GM12873 (cell line): Measurements from ENCODE around the gene PIR.

ENCODE experiments used
- TF ChIP-seq, protein P1 (sequence below): IDR thresholded peaks from 2 replicates; pipeline ENCODE4 v1.5.1; 2012; ENCODE audit warnings: low read depth, mild to moderate bottlenecking, moderate library complexity, low read length, control low read depth; ENCODE audit not compliant: insufficient read depth; ENCODE audit errors: missing control alignments

The PIR gene

DNA sequence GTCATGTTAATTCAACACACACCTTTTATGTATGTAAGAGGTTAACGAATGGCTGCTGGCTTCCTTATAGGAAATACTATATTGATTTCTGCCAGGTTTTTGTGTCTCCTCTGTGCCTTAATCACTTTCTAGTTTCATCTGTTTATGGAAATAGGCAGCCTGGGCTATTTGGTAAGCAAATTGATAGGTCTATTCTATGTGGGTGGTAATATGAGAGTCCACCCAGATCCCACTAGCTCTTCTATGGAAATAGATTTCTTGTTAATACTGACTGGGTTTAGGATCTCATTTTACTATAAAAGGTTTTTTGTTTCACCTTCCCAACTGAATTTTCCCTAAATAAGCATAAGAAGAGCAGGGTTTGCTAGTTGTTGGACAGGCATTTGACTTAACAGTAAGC lies 11.5 kb upstream of the PIR start:
- TF ChIP-seq, protein P1, sequence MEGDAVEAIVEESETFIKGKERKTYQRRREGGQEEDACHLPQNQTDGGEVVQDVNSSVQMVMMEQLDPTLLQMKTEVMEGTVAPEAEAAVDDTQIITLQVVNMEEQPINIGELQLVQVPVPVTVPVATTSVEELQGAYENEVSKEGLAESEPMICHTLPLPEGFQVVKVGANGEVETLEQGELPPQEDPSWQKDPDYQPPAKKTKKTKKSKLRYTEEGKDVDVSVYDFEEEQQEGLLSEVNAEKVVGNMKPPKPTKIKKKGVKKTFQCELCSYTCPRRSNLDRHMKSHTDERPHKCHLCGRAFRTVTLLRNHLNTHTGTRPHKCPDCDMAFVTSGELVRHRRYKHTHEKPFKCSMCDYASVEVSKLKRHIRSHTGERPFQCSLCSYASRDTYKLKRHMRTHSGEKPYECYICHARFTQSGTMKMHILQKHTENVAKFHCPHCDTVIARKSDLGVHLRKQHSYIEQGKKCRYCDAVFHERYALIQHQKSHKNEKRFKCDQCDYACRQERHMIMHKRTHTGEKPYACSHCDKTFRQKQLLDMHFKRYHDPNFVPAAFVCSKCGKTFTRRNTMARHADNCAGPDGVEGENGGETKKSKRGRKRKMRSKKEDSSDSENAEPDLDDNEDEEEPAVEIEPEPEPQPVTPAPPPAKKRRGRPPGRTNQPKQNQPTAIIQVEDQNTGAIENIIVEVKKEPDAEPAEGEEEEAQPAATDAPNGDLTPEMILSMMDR, result no peak

DNA sequence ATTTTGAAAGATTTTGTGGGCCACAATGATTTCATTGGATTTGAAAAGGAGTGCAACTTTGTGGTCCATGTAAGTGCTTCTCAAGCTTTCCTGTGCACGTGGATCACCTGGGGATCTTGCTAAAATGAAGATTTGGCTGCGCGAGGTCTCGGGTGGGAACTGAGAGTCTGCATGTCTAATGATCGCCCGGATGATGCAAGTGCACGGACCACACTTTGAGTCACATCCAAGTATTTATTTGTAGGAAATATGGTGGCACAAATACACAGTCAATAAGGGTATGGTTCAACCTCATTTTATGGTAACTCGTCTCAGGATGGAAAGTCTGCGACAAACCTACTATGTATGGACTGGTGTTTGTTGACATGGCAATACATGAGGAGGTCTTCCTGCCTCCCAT lies 8.4 kb upstream of the PIR start:
- TF ChIP-seq, protein P1, result no peak

DNA sequence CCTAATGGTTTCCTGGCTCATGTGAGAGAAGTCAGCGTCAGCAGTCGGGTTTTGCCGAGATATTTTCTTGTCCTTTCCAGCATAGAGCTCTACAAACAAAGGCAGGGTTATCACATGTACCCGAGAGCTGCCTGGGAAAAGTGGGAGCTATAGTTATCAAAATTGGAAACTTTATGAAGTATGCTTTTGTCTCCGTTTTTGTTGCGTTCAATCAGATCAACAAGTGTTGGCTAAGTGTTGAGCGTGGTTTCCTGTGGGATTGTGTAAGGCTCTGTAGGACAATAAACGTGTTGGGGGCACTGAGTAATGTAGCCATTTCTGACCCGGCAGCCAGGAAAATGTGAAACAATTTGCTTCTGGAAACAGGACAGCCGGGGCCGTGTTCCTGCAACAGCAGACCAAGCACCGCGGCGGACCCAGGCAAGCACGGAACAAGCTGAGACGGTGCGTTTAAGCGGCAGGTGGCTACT lies 7.4 kb upstream of the PIR start, which contains the start of gene BMX:
BMX (plus strand) TSS at position 311 of the 470 bp plus-strand sequence. CDS start 7,547 bp downstream, outside the sequence.
- TF ChIP-seq, protein P1, result no peak

DNA sequence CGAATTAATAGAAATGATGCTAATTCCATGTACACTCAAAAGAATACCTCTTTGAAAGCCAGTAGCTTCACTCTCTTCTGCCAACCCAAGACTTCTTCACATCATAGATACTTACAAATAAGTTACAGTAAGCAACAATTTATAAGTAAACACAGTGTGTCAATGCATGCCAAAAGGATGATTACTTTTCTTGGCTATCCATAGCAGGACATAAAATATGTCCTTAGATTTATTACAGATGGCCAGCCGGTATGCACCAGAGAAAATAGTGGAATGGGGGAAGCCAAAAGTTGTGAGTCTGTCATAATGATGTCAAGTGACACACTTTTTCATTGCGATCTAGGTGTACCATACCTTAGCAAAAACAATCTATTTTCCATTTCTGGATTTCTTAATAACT lies 6.8 kb upstream of the PIR start:
- TF ChIP-seq, protein P1, result no peak

DNA sequence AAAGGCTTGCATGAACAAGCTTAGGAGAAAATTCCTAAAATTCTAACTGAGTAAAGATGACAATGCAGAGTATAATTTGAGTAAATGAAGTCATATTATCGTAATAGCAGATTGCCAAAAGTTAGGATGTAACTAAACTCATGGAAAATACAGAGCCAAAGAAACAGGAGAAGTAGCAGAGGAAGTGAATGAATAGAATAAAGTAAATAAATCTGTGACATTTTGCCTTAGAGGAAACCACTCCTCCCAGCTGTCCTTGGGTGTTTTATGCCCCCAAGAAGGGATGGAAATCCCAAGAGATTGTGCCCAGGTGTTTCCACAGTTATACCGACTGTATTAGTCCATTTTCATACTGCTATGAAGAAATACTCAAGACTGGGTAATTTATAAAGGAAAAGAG lies 5.6 kb upstream of the PIR start:
- TF ChIP-seq, protein P1, result no peak

DNA sequence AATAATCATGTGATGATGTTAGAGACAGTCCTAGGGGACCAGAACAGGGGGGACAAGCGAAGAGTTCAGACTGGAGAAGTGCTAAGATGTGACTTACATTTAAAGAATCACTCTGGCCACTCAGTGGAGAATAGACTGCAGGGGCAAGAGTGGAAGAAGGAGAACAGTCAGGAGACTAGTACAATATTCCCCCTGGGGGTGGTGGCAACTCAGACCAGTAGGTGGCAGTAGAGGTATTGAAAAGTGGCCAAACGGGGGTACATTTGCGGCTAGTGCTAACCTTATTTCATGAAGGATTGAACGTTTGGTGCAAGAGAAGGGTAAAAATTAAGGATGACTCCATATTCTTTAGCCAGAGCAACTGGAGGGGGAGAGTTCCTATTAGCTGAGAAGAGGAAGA lies 4.7 kb upstream of the PIR start:
- TF ChIP-seq, protein P1, result peak; percentile 80

DNA sequence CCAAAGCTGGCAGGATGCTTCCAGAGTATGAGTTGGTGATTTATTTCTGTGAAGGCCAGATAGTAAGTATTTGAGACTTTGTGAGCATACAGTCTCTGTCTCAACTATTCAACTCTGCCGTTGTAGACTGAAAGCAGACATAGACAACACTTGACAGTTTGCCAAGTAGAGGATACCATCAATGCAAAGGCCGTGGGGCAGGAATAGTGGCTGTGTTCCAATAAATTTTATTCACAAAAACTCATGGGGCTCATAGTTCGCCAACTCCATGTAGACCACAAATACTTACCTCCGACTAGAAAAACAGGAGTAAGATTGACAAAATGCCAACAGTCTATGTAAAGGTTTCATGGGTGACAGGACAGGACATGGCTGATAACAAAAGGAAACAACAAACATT lies 3.7 kb upstream of the PIR start:
- TF ChIP-seq, protein P1, result no peak
